Measurements from ENCODE around the gene CD22. TPM values are rescaled to one million over a fixed set of nuclear protein-coding genes. Genes with fewer than 3 reads are reported as not detected.

CD22 gene
- total and polyA plus RNA-seq, 7 donors, result 0.11 to 3.2 (median 0.32) TPM

GRCh38 chr19:35351411-35352176, 22.6 kb downstream of the CD22 start:
- Histone ChIP-seq H3K36me3 (ENCODE audit: insufficient read depth in 1 of 2, low read depth in 1 of 2) (no peaks in the 10 kb centered on the region), H3K4me1 (no peaks in the 10 kb centered on the region), H3K27ac (no peak overlapping the region), H3K27me3 (ENCODE audit: insufficient read depth in 3 of 3, low read length in 2 of 3) (peaks cover 0 to 50% (median 6%) of the 10 kb centered on the region in 3 donors), H3K9me3 (no peaks in the 10 kb centered on the region), H3K4me3 (no peak overlapping the region)
- WGBS, 3 donors, result 88 to 90% (median 90%) methylated on average over 34 to 47 of the region's 47 CpGs
- no peak for ATAC-seq
- no peak for TF ChIP-seq CTCF (IDR thresholded peaks at IDR 0.05)
- DNase-seq, result no peak
- intact Hi-C loops (cut with DNase I), result loop anchor here (2.0 to 10.0 kb wide), 3 partner anchors 113 to 143 kb away; partner anchors contain the start of gene KRTDAP (in 1 of the 2)

- H3K36me3 ChIP-seq (ENCODE audit: insufficient read depth in 1 of 2, low read depth in 1 of 2), result no peaks in the 10 kb centered on the region
- H3K4me3 ChIP-seq, result no peak overlapping the region
- no peaks in the 10 kb centered on the region for H3K9me3 ChIP-seq
- H3K27ac ChIP-seq, result no peak overlapping the region
- DNase-seq (no peak), ATAC-seq (no peak)
- no peak for TF ChIP-seq CTCF (IDR thresholded peaks at IDR 0.05)
- peaks cover 0 to 50% (median 6%) of the 10 kb centered on the region in 3 donors for H3K27me3 ChIP-seq (ENCODE audit: insufficient read depth in 3 of 3, low read length in 2 of 3)
- intact Hi-C loops (cut with DNase I), result loop anchor here (2.0 to 10.0 kb wide), 3 partner anchors 113 to 143 kb away; partner anchors contain the start of gene KRTDAP (in 1 of the 2)
- 80 to 87% (median 85%) methylated on average over 13 to 18 of the region's 18 CpGs for WGBS, 3 donors
- H3K4me1 ChIP-seq, result no peaks in the 10 kb centered on the region
Observed at GRCh38 chr19:35352177-35352447, 23.1 kb downstream of the CD22 start.

GRCh38 chr19:35352448-35353304, 23.7 kb downstream of the CD22 start:
- intact Hi-C loops (cut with DNase I), result loop anchor here (2.0 to 10.0 kb wide), 3 partner anchors 112 to 142 kb away; partner anchors contain the start of gene KRTDAP (in 1 of the 2)
- peak; percentile 55 for TF ChIP-seq CTCF (IDR thresholded peaks at IDR 0.05)
- Histone ChIP-seq H3K4me3 (no peak overlapping the region), H3K4me1 (no peaks in the 10 kb centered on the region), H3K36me3 (ENCODE audit: insufficient read depth in 1 of 2, low read depth in 1 of 2) (no peaks in the 10 kb centered on the region), H3K9me3 (no peaks in the 10 kb centered on the region), H3K27me3 (ENCODE audit: insufficient read depth in 3 of 3, low read length in 2 of 3) (peaks cover 0 to 53% (median 6%) of the 10 kb centered on the region in 3 donors), H3K27ac (no peak overlapping the region)
- DNase-seq (peak in 1 of 2 donors; percentile 46), ATAC-seq (peak in 2 of 4 donors; percentile 34 to 63)
- WGBS, 3 donors, result 29 to 31% (median 29%) methylated on average over 30 to 32 of the region's 32 CpGs

GRCh38 chr19:35353635-35354034, 24.6 kb downstream of the CD22 start:
- no peak overlapping the region for H3K4me3 ChIP-seq
- H3K27me3 ChIP-seq (ENCODE audit: insufficient read depth in 3 of 3, low read length in 2 of 3), result peaks cover 0 to 54% (median 6%) of the 10 kb centered on the region in 3 donors
- no peak for DNase-seq
- 75 to 78% (median 76%) methylated on average over 9 of the region's 9 CpGs for WGBS, 3 donors
- no peaks in the 10 kb centered on the region for H3K36me3 ChIP-seq (ENCODE audit: insufficient read depth in 1 of 2, low read depth in 1 of 2)
- ATAC-seq, result no peak
- no peak for TF ChIP-seq CTCF (IDR thresholded peaks at IDR 0.05)
- intact Hi-C loops (cut with DNase I), result loop anchor here (2.0 to 10.0 kb wide), 3 partner anchors 111 to 141 kb away; partner anchors contain the start of gene KRTDAP (in 1 of the 2)
- H3K9me3 ChIP-seq, result no peaks in the 10 kb centered on the region
- no peaks in the 10 kb centered on the region for H3K4me1 ChIP-seq
- no peak overlapping the region for H3K27ac ChIP-seq

Data from psoas muscle (tissue), 8 donors.